Non-pigmented ciliary epithelial cell (primary cell): ENCODE data around the gene CHST1.

Experiments used
- DNase-seq: peaks from one replicate; pipeline ENCODE4 v3.0.0-alpha.2; 2010; ENCODE audit warnings: low read depth

Gene CHST1

GRCh38 chr11:45606514-45607281, 58.7 kb downstream of the CHST1 start:
- DNase-seq, result no peak

- no peak for DNase-seq
Observed at GRCh38 chr11:45605051-45605450, 60.4 kb downstream of the CHST1 start.

- no peak for DNase-seq
Observed at GRCh38 chr11:45603946-45604682, 61.3 kb downstream of the CHST1 start.

GRCh38 chr11:45599161-45599943, 66.1 kb downstream of the CHST1 start:
- no peak for DNase-seq
